OCI-LY3 (cell line): ENCODE measurements around the gene MYO9A.
A peak's percentile ranks its signal among the peaks of the same experiment; 100 is the strongest.

Experiments used
- H2AFZ ChIP-seq: fragments of 200-600, 300-600 bp; shearing (Covaris generic); 2 replicates; pipeline ENCODE4 v1.6.0; 2014; ENCODE audit warnings: antibody characterized with exemption, low read depth, low read length
- H3K27ac ChIP-seq: fragments of 200-600, 300-600 bp; sonication (generic); 2 replicates; pipeline ENCODE4 v1.5.1; 2014; ENCODE audit warnings: mild to moderate bottlenecking, low read length, moderate library complexity, mixed read lengths
- H3K27me3 ChIP-seq: fragments of 200-600, 300-600 bp; sonication (generic); 2 replicates; pipeline ENCODE4 v1.6.1; 2014; ENCODE audit warnings: low read depth, low read length, mixed read lengths
- H3K36me3 ChIP-seq: fragments of 200-600, 300-600 bp; sonication (generic); replicated peaks from 2 replicates; pipeline ENCODE3; 2014; ENCODE audit warnings: low read depth, low read length, mixed read lengths
- H3K4me1 ChIP-seq: fragments of 300-600, 200-600 bp; sonication (generic); 2 replicates; pipeline ENCODE4 v1.6.1; 2014; ENCODE audit warnings: low read length, mixed read lengths
- H3K4me2 ChIP-seq: fragments of 200-600, 300-600 bp; sonication (generic); 2 replicates; pipeline ENCODE4 v1.6.1; 2014; ENCODE audit warnings: low read length, mixed read lengths
- H3K4me3 ChIP-seq: fragments of 300-600, 200-600 bp; sonication (generic); 2 replicates; pipeline ENCODE4 v1.5.1; 2014; ENCODE audit warnings: antibody characterized with exemption, mild to moderate bottlenecking, low read length, moderate library complexity
- H3K79me2 ChIP-seq: fragments of 300-600, 200-600 bp; shearing (Covaris generic); 2 replicates; pipeline ENCODE4 v1.6.1; 2014; ENCODE audit warnings: mild to moderate bottlenecking, low read length, mixed read lengths
- H3K9ac ChIP-seq: fragments of 300-600, 200-600 bp; shearing (Covaris generic); 2 replicates; pipeline ENCODE4 v1.6.0; 2014; ENCODE audit warnings: mild to moderate bottlenecking, low read length, moderate library complexity
- H3K9me3 ChIP-seq: fragments of 200-600, 300-600 bp; shearing (Covaris generic); 2 replicates; pipeline ENCODE4 v1.6.1; 2014; ENCODE audit warnings: low read length, mixed read lengths; ENCODE audit not compliant: insufficient read depth
- H4K20me1 ChIP-seq: fragments of 200-600, 300-600 bp; sonication (generic); 2 replicates; pipeline ENCODE4 v1.6.1; 2016; ENCODE audit warnings: low read length, mixed read lengths; ENCODE audit not compliant: insufficient read depth
- CTCF ChIP-seq: fragments of 200-600, 300-600 bp; sonication (generic); IDR thresholded peaks from 2 replicates; pipeline ENCODE4 v1.5.1; 2014; ENCODE audit warnings: antibody characterized with exemption, low read length, low read depth
- EZH2phosphoT487 ChIP-seq: fragments of 200-600 bp; shearing (Covaris generic); IDR thresholded peaks from 2 replicates; pipeline ENCODE4 v1.6.1; 2018; ENCODE audit warnings: antibody characterized with exemption, mixed run types, low read depth

MYO9A gene

GRCh38 chr15:72086920-72087648, 30.9 kb downstream of the MYO9A start:
- Histone ChIP-seq H2AFZ (no peak overlapping the region), H3K36me3 (peaks cover 24% of the 10 kb centered on the region), H3K9ac (no peak overlapping the region), H3K79me2 (peaks cover 10% of the 10 kb centered on the region; the same call in 1 of the 2 replicates), H3K27ac (no peak overlapping the region), H3K9me3 (no peaks in the 10 kb centered on the region), H3K27me3 (no peaks in the 10 kb centered on the region), H3K4me2 (no peak overlapping the region), H3K4me1 (no peaks in the 10 kb centered on the region), H3K4me3 (no peak overlapping the region), H4K20me1 (peaks cover 13% of the 10 kb centered on the region; the same call in 1 of the 2 replicates)
- TF ChIP-seq CTCF: no peak
- no peak for TF ChIP-seq EZH2phosphoT487

- H2AFZ ChIP-seq: no peak overlapping the region
- H3K27ac ChIP-seq: no peak overlapping the region
- H3K27me3 ChIP-seq: no peaks in the 10 kb centered on the region
- H3K4me1 ChIP-seq: no peaks in the 10 kb centered on the region
- peaks cover 24% of the 10 kb centered on the region for H3K36me3 ChIP-seq
- TF ChIP-seq CTCF (no peak), EZH2phosphoT487 (no peak)
- H4K20me1 ChIP-seq: peaks cover 11% of the 10 kb centered on the region; the same call in 1 of the 2 replicates
- H3K79me2 ChIP-seq: peaks cover 8% of the 10 kb centered on the region; the same call in 1 of the 2 replicates
- no peaks in the 10 kb centered on the region for H3K9me3 ChIP-seq
- H3K4me2 ChIP-seq: no peak overlapping the region
- no peak overlapping the region for H3K9ac ChIP-seq
- H3K4me3 ChIP-seq: no peak overlapping the region
Observed at GRCh38 chr15:72086010-72086697, 31.8 kb downstream of the MYO9A start.

GRCh38 chr15:72082176-72082575, 35.8 kb downstream of the MYO9A start:
- Histone ChIP-seq H3K27me3 (no peaks in the 10 kb centered on the region), H3K9me3 (no peaks in the 10 kb centered on the region), H3K27ac (no peak overlapping the region), H3K36me3 (peaks cover 20% of the 10 kb centered on the region), H3K9ac (no peak overlapping the region), H3K4me1 (peaks cover 30% of the 10 kb centered on the region), H3K4me2 (no peak overlapping the region), H3K79me2 (peaks cover 12% of the 10 kb centered on the region), H2AFZ (no peak overlapping the region), H4K20me1 (peaks cover 11% of the 10 kb centered on the region; the same call in 1 of the 2 replicates), H3K4me3 (no peak overlapping the region)
- TF ChIP-seq EZH2phosphoT487: no peak
- no peak for TF ChIP-seq CTCF

- Histone ChIP-seq H3K4me1 (peaks cover 45% of the 10 kb centered on the region), H3K79me2 (peaks cover 31% of the 10 kb centered on the region), H3K9ac (no peak overlapping the region), H3K4me2 (peak overlapping the region; percentile 70), H3K27ac (no peak overlapping the region), H4K20me1 (peaks cover 25% of the 10 kb centered on the region; the same call in 1 of the 2 replicates), H3K27me3 (no peaks in the 10 kb centered on the region), H3K9me3 (no peaks in the 10 kb centered on the region), H2AFZ (no peak overlapping the region), H3K4me3 (peak overlapping the region; percentile 50), H3K36me3 (peaks cover 7% of the 10 kb centered on the region)
- TF ChIP-seq EZH2phosphoT487 (no peak), CTCF (no peak)
Observed at GRCh38 chr15:72078887-72079286, 39.1 kb downstream of the MYO9A start.
